Stimulated activated naive CD8-positive, alpha-beta T cell treated with anti-CD3 and anti-CD28 coated beads, Interleukin-15, Interleukin-2, amounts not matched to agents 100 U/mL and 50 U/mL, for 24 hours (primary cell): ENCODE measurements around the gene STARD3.
A peak's percentile ranks its signal among the peaks of the same experiment; 100 is the strongest.

Source experiments
- ATAC-seq: fragments of 150-1000 bp; cut with Tn5 transposase; one replicate; pipeline ENCODE4 v1.10.0; 2021
- DNase-seq: peaks from one replicate; pipeline ENCODE4 v3.0.0; 2021

The STARD3 gene

DNA sequence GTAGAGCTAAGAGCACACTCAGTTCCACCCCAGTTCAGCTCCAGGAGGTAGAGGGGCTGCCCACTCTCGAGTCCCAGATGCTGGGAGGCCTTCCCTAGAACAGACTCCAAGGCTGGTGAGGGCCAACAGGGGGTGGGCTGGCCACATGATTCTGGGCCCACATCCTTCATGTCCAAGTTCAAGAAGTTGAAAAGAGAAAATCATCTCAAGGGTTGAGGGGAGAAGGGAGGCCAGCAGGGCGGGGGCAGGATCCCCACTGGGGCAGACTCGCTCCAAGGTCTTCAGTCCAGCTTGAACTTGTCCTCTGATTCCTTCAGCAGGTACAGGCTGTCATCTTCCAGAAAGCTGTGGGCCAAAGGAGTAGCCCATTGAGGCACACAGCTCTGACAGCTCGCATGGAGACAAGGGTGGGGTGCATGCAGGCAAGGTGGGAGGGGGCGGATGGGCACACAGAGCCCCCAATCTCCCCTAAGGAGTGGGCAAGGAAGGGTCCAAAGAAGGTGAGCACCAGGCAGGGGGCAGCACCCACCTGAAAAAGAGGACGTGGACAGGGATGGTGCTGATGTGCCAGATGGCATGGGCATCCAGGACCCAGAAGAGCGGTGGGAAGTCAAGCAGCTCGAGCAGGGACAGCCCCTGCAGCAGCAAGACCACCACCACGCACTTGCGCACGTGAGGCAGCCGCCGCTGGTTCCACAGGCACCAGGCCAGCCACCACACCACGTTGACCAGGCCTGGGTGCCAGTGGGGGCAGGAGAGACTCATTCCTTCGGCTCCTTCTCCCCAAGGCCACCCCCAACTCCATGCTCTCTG, 35.8 kb downstream of the STARD3 start:
- ATAC-seq (no peak), DNase-seq (no peak)

DNA sequence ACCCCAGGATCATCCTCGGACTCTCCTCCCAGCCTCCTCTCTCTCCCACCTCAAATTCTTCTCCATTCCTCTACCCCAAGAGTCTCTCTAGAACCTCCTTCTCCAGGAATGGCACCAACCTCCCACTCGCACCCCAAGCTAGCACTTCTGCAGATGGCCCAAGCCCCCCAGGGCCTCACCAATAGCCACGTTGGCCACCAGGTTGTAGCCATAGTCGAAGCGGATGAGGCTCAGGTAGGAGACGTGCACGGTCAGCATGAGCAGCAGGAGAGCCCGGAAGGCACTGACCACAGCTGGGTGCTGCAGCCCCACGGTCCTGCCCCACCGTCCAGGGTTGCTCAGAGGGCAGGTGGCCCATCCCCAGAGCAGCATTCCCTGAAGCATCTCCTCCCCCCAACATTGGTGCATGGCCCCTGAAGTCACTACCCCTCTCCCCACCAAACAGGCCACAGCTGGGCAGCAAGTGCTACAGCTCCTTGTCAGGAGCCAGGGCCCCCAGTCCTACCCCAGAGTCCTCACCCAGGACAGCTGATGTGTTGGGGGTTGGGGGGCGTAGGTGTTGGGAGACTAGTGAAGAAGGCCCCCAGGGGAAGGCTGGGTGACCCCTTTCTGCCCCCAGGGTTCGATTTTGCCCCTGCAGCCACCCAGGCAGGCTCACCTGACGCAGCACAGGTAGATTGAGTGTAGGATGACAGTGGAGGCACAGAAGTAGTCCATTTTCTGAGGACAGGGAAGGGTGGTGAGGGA, 36.6 kb downstream of the STARD3 start:
- DNase-seq, result no peak
- ATAC-seq, result no peak

GRCh38 chr17:39674179-39674578, 37.2 kb downstream of the STARD3 start:
- no peak for DNase-seq
- ATAC-seq, result no peak

DNA sequence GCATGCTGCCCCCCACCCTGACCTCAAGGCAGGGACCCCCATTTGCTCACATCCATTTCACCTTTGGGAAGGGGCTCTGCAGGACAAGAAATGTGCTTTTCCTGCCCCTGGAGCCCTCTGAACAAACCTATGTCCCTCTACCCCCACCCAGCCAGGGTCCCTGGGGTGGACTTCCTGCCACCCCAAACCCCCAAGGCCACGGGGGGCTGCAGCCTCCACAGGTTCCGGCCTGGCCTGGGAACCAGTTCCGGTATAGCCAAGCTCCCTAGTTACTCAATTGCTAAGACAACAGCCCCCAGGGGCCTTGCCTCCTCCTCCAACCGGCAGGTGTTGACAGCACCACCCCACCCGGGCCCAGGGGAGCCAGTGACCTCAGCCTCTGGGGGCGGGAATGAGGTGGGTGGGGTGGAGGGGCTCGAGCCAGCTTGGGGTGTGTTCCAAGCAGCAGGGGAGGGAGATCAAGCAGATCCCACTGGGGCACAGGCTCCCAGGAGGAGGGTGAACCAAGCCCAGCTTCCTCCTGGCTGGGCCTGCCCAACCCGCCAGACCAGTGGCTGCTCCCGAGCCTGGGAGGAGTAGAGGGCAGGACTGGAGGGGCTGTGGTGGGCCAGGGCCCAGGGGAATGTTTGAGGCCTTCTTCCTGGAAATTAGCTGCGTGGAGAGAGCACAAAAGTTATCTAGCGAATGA, 37.9 kb downstream of the STARD3 start:
- ATAC-seq (no peak), DNase-seq (no peak)

- no peak for DNase-seq
- ATAC-seq, result no peak
Observed at GRCh38 chr17:39675390-39676082, 38.6 kb downstream of the STARD3 start.

DNA sequence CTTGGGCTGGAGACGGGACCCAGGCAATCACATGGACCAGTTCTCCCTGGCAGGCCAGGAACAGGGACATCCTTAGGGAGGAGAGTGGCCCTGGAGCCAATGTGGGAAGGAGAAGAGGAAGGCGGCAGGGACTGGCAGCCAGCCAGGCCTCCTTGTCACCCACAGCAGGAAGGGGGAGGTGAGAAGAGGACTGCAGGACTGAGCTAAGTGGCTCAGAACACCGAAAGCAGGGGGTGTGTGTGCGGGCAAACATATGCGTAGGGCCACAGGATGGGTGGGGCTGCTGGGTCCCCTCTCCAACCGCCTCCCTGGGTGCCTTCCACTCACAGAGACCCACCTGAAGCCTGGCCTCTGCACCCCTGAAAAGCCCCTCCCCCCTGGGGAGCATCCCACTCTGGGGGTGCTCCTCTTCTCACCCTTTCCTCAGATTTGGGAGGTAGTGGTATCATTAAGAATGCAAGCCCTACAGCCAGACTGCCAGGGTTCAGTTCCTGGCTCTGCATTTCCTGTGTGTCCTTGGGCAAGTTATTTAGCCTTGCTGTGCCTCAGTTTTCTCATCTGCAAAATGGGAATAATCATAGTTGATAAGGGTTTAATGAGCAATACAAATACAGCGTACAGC, 39.4 kb downstream of the STARD3 start:
- DNase-seq (peak; percentile 55), ATAC-seq (peak; percentile 61)

GRCh38 chr17:39677072-39677471, 40.1 kb downstream of the STARD3 start:
- DNase-seq (no peak), ATAC-seq (no peak)

GRCh38 chr17:39677542-39678339, 40.8 kb downstream of the STARD3 start:
- DNase-seq (no peak), ATAC-seq (no peak)

DNA sequence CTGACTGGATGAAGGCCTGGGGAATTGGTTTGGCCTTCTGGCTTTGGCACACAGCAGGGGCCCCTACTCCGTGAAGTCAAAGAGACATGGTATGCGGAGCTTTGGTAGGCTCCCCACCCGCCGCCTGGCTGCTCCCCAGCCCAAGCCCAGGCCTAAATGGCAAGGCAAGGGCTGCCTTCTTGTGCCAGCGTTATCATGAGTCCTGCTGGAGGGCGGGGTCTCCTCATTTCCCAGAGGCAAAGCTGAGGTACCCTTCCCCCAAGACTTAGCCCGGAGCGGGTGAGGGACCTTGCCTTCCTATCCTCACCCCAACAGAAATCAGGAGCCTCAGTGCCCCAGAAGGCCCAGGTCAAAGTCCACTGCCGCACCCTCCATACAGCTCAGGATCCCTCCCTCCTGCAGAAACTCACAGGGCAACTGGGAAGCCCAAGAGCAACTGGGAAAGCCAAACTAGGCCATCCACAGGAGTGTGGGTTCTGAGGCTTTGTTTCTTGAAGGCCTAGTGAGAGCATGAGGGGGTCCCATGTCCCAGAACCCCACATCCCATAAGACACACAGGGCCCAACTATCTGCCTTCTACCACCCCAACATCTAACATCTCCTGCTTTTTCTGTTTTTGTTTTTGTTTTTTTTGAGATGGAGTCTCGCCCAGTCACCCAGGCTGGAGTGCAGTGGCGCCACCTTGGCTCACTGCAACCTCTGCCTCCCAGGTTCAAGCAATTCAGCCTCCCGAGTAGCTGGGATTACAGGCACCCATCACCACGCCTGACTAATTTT, 41.6 kb downstream of the STARD3 start:
- no peak for ATAC-seq

GRCh38 chr17:39679521-39680192, 42.7 kb downstream of the STARD3 start:
- DNase-seq (peak; percentile 49), ATAC-seq (peak; percentile 60)

More for the DNA sequence above, 41.6 kb downstream of the STARD3 start:
- DNase-seq, result no peak

DNA sequence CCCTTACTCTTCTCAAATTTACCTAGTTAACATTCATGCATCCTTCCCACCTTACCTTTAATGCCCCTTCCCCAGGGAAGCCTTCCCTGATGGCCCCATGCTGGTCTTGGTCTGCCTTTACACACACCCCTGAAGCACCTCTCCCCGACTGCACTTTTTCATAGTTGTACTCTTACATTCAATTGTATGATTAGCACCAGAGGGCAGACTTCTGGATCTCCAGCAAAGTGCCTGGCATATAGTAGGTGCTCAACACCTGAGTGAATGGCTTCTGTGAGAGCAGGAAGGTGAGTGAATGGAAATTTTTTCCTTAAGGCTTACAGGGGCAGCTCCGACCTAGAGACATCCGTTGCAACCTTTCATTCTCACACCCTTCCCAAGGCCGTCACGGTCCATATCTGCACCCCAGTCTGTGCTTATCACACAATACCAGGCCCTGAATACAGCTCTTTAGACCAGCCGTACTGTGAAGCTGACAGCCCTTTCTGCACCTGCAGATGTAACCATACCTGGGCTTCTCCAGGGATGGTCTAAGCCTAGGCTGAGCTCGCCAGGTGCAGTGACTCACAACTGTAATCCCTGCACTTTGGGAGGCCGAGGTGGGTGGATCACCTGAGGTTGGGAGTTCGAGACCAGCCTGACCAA, 46.5 kb downstream of the STARD3 start:
- DNase-seq (no peak), ATAC-seq (no peak)

DNA sequence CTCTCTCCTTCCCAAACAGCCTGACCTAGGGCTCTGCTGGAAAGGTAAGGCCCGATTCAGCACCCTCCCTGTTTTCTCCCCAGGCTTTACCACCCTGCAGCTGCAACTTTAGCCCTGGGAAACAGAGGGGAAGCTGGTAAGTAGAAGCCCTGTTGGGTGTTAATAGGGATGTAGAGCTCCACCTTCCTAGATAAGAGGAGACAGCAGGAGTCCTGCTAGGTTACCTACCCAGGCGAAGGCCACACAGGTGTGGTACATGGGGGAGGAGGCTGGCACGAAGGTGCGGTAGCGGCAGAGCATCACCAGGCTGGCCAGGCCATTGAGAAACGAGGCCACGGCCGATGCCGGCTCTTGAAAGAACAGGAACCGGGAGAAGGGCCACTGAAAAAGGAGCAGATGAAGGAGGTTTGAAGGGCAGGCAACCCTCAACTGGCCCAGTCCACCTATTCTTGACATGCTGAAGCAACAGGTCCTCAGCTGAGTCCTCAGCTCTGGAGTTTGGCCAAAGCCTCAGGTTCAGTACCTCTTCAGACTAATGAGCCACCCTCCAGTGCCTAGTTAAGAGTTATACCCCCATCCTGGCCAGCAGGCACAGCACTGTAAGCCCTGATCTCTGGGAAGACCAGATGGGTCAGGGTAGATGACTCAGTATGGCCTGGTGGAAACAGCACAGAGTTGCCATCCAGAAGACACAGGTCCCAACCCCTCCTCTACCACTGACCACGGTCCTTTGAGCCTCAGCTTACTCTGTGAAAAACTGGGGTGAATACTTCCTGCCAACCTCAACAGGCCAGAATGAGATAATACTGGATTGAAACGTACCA, 47.6 kb downstream of the STARD3 start:
- ATAC-seq (no peak), DNase-seq (no peak)

GRCh38 chr17:39687101-39687545, 50.2 kb downstream of the STARD3 start:
- ATAC-seq (no peak), DNase-seq (no peak)

DNA sequence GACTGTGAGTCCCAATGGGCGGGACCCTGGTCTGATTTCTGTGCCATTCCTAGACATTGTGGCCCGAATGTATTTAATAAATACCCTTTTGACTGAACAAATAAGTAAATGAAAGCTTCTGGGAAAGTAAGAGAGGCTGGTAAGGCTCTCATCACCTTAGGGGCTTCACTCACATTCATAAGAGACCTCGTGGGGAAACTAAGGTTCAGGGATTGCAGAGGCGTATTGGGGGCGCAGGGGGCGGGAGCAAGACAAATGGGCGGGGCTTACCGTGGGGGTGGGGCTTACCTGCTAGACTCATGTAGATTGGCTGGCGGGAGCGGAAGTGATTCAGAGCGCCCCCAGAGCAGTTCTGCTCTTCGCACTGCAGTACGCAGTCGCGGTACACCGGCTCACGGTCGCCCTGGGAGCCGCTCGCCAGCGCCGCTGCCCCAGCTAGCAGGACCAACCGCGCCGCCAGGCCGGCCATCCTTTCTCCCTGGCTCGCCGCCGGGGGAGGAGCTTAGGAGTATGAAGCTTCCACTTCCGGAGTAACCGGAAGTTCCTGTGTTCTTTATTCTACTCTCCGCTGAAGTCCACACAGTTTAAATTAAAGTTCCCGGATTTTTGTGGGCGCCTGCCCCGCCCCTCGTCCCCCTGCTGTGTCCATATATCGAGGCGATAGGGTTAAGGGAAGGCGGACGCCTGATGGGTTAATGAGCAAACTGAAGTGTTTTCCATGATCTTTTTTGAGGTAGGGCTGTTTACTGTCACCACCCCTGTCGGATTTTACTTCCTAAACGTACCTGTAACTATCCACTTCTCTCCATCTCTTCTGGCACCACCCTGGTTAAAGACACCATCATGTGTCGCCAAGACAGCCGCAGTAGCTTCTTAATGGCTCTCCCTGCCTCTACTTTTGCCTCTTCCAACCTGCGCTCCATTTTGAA, 50.9 kb downstream of the STARD3 start, which contains the start of gene PGAP3:
Gene PGAP3, minus strand, starts transcription at position 512 of the 929 bp plus-strand sequence. Its CDS starts 43 bp downstream, at position 469.
- DNase-seq, result peak; percentile 91
- peak; percentile 95 for ATAC-seq

- DNase-seq (no peak), ATAC-seq (no peak)
Observed at GRCh38 chr17:39688475-39688835, 51.5 kb downstream of the STARD3 start.

DNA sequence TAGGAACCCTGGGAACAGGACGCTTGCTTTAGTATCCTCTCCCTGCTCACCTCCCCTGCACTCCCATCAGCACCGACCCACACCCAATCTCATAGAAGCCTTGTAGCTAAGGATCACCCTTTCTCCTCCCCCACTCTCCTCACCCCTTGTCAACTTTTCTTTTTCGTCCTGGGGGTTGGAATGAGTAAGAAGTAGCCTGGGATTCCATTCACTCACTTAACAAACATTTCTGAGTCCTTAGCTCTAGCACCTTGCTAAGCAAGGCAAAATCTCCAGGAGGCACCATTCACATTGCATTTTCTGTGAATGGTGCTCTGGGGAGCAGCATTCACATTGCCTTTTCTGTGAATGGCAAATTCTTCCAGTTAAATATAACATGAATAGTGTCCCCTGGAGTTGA, 52.0 kb downstream of the STARD3 start:
- no peak for DNase-seq
- ATAC-seq, result no peak

DNA sequence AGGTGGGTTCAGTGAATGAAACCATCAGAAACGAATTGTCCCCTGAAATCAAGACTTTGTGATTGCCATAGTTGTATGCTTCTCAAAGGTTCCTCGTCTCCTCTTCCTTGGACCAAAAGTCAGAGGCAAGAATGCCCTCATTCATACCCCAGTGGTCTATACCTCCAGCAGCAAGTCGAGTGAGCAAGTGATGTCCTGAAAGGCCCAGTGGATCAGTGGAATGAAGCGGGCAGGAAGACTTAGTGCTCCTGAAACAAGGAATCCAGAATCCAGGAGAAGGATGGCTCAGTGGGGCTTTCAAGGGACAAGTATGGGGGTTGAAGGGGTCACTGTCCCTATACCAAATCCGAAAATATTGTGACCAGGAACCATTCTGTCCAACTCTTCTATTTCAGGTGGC, 57.6 kb downstream of the STARD3 start:
- no peak for DNase-seq
- no peak for ATAC-seq
